WTC11 (cell line): Measurements from ENCODE around the gene LCE1D.

Source experiments
- SP1 ChIP-seq: sonication (generic); formaldehyde crosslinking; conservative IDR thresholded peaks from 2 replicates; pipeline ENCODE4 v1.8.1; 2022; ENCODE audit warnings: missing genetic modification reagents
- ZNF121 ChIP-seq: sonication (generic); formaldehyde crosslinking; IDR thresholded peaks from 2 replicates; pipeline ENCODE4 v1.8.0; 2023; ENCODE audit warnings: missing genetic modification reagents
- ZNF138 ChIP-seq: sonication (generic); formaldehyde crosslinking; conservative IDR thresholded peaks from 2 replicates; pipeline ENCODE4 v1.8.1; 2022; ENCODE audit warnings: mild to moderate bottlenecking, moderate library complexity, missing genetic modification reagents
- ZNF232 ChIP-seq: sonication (generic); formaldehyde crosslinking; IDR thresholded peaks from 2 replicates; pipeline ENCODE4 v1.8.0; 2022; ENCODE audit warnings: mild to moderate bottlenecking, missing genetic modification reagents
- ZNF423 ChIP-seq: fragments of 250-450 bp; sonication (Bioruptor Pico); IDR thresholded peaks from 2 replicates; pipeline ENCODE4 v2.1.2; 2022; ENCODE audit warnings: mild to moderate bottlenecking, moderate library complexity
- TF ChIP-seq, protein P1 (sequence below): fragments of 200-600 bp; IDR thresholded peaks from 2 replicates; pipeline ENCODE4 v1.8.0; 2022; ENCODE audit warnings: antibody characterized with exemption
- TF ChIP-seq, protein P2 (sequence below): sonication (generic); formaldehyde crosslinking; IDR thresholded peaks from 2 replicates; pipeline ENCODE4 v1.8.0; 2022; ENCODE audit warnings: mild to moderate bottlenecking, missing genetic modification reagents
- TF ChIP-seq, protein P3 (sequence below): sonication (generic); formaldehyde crosslinking; IDR thresholded peaks from 2 replicates; pipeline ENCODE4 v1.8.0; 2023; ENCODE audit warnings: missing genetic modification reagents
- TF ChIP-seq, protein P4 (sequence below): sonication (generic); formaldehyde crosslinking; IDR thresholded peaks from 2 replicates; pipeline ENCODE4 v1.8.1; 2023; ENCODE audit warnings: mild to moderate bottlenecking, missing genetic modification reagents, moderate library complexity
- TF ChIP-seq, protein P5 (sequence below): sonication (generic); formaldehyde crosslinking; IDR thresholded peaks from 2 replicates; pipeline ENCODE4 v1.8.1; 2022; ENCODE audit warnings: low read depth, mild to moderate bottlenecking, moderate library complexity, missing genetic modification reagents, borderline replicate concordance
- TF ChIP-seq, protein P6 (sequence below): sonication (generic); formaldehyde crosslinking; IDR thresholded peaks from 2 replicates; pipeline ENCODE4 v1.8.1; 2023; ENCODE audit warnings: mild to moderate bottlenecking, missing genetic modification reagents, moderate library complexity
- TF ChIP-seq, protein P7 (sequence below): sonication (generic); formaldehyde crosslinking; IDR thresholded peaks from 2 replicates; pipeline ENCODE4 v1.8.1; 2023; ENCODE audit warnings: mild to moderate bottlenecking, missing genetic modification reagents
- TF ChIP-seq, protein P8 (sequence below): sonication (generic); formaldehyde crosslinking; IDR thresholded peaks from 2 replicates; pipeline ENCODE4 v1.8.1; 2022; ENCODE audit warnings: mild to moderate bottlenecking, moderate library complexity, missing genetic modification reagents

DNA sequence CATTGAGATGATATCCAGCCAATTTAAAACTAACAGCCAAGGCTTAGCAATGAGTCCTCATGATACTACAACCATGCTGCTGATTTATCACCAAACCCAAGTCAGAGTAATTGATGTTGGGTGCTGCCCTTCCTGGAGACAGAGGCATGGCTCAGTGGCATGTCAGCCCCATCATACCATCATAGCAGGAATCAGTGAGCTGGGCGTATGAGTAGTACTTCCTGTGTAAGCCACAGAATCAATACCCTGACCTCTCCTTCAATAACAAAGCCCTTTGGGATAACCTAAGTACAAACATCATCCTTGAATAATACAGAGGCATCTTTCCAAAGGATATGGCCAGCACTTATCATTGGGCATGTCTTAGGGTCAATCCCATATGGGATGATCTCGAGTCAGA is 13.4 kb upstream of the LCE1D start:
- TF ChIP-seq, protein P1, sequence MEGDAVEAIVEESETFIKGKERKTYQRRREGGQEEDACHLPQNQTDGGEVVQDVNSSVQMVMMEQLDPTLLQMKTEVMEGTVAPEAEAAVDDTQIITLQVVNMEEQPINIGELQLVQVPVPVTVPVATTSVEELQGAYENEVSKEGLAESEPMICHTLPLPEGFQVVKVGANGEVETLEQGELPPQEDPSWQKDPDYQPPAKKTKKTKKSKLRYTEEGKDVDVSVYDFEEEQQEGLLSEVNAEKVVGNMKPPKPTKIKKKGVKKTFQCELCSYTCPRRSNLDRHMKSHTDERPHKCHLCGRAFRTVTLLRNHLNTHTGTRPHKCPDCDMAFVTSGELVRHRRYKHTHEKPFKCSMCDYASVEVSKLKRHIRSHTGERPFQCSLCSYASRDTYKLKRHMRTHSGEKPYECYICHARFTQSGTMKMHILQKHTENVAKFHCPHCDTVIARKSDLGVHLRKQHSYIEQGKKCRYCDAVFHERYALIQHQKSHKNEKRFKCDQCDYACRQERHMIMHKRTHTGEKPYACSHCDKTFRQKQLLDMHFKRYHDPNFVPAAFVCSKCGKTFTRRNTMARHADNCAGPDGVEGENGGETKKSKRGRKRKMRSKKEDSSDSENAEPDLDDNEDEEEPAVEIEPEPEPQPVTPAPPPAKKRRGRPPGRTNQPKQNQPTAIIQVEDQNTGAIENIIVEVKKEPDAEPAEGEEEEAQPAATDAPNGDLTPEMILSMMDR, result no peak
- TF ChIP-seq, protein P2, sequence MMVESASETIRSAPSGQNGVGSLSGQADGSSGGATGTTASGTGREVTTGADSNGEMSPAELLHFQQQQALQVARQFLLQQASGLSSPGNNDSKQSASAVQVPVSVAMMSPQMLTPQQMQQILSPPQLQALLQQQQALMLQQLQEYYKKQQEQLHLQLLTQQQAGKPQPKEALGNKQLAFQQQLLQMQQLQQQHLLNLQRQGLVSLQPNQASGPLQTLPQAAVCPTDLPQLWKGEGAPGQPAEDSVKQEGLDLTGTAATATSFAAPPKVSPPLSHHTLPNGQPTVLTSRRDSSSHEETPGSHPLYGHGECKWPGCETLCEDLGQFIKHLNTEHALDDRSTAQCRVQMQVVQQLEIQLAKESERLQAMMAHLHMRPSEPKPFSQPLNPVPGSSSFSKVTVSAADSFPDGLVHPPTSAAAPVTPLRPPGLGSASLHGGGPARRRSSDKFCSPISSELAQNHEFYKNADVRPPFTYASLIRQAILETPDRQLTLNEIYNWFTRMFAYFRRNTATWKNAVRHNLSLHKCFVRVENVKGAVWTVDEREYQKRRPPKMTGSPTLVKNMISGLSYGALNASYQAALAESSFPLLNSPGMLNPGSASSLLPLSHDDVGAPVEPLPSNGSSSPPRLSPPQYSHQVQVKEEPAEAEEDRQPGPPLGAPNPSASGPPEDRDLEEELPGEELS, result no peak
- TF ChIP-seq, protein P3, sequence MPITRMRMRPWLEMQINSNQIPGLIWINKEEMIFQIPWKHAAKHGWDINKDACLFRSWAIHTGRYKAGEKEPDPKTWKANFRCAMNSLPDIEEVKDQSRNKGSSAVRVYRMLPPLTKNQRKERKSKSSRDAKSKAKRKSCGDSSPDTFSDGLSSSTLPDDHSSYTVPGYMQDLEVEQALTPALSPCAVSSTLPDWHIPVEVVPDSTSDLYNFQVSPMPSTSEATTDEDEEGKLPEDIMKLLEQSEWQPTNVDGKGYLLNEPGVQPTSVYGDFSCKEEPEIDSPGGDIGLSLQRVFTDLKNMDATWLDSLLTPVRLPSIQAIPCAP, result no peak
- no peak for TF ChIP-seq SP1
- no peak for TF ChIP-seq ZNF138
- TF ChIP-seq, protein P4, sequence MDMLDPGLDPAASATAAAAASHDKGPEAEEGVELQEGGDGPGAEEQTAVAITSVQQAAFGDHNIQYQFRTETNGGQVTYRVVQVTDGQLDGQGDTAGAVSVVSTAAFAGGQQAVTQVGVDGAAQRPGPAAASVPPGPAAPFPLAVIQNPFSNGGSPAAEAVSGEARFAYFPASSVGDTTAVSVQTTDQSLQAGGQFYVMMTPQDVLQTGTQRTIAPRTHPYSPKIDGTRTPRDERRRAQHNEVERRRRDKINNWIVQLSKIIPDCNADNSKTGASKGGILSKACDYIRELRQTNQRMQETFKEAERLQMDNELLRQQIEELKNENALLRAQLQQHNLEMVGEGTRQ (CRISPR knock-in tag), result no peak
- TF ChIP-seq, protein P5, sequence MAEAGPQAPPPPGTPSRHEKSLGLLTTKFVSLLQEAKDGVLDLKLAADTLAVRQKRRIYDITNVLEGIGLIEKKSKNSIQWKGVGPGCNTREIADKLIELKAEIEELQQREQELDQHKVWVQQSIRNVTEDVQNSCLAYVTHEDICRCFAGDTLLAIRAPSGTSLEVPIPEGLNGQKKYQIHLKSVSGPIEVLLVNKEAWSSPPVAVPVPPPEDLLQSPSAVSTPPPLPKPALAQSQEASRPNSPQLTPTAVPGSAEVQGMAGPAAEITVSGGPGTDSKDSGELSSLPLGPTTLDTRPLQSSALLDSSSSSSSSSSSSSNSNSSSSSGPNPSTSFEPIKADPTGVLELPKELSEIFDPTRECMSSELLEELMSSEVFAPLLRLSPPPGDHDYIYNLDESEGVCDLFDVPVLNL (CRISPR knock-in tag), result no peak
- TF ChIP-seq ZNF232 (CRISPR knock-in tag), result no peak
- no peak for TF ChIP-seq ZNF423 (CRISPR knock-in tag)
- TF ChIP-seq, protein P6, sequence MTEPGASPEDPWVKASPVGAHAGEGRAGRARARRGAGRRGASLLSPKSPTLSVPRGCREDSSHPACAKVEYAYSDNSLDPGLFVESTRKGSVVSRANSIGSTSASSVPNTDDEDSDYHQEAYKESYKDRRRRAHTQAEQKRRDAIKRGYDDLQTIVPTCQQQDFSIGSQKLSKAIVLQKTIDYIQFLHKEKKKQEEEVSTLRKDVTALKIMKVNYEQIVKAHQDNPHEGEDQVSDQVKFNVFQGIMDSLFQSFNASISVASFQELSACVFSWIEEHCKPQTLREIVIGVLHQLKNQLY (CRISPR knock-in tag), result no peak
- TF ChIP-seq, protein P7, sequence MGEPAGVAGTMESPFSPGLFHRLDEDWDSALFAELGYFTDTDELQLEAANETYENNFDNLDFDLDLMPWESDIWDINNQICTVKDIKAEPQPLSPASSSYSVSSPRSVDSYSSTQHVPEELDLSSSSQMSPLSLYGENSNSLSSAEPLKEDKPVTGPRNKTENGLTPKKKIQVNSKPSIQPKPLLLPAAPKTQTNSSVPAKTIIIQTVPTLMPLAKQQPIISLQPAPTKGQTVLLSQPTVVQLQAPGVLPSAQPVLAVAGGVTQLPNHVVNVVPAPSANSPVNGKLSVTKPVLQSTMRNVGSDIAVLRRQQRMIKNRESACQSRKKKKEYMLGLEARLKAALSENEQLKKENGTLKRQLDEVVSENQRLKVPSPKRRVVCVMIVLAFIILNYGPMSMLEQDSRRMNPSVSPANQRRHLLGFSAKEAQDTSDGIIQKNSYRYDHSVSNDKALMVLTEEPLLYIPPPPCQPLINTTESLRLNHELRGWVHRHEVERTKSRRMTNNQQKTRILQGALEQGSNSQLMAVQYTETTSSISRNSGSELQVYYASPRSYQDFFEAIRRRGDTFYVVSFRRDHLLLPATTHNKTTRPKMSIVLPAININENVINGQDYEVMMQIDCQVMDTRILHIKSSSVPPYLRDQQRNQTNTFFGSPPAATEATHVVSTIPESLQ, result no peak
- TF ChIP-seq ZNF121 (CRISPR knock-in tag), result no peak
- TF ChIP-seq, protein P8, sequence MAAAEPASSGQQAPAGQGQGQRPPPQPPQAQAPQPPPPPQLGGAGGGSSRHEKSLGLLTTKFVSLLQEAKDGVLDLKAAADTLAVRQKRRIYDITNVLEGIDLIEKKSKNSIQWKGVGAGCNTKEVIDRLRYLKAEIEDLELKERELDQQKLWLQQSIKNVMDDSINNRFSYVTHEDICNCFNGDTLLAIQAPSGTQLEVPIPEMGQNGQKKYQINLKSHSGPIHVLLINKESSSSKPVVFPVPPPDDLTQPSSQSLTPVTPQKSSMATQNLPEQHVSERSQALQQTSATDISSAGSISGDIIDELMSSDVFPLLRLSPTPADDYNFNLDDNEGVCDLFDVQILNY, result no peak
